Measurements from ENCODE around the gene UNC5B. TPM values are rescaled to one million over a fixed set of nuclear protein-coding genes. Genes with fewer than 3 reads are reported as not detected.

The UNC5B gene
- polyA plus RNA-seq, 3 donors, result 0.04 to 0.72 TPM; not detected in 1

DNA sequence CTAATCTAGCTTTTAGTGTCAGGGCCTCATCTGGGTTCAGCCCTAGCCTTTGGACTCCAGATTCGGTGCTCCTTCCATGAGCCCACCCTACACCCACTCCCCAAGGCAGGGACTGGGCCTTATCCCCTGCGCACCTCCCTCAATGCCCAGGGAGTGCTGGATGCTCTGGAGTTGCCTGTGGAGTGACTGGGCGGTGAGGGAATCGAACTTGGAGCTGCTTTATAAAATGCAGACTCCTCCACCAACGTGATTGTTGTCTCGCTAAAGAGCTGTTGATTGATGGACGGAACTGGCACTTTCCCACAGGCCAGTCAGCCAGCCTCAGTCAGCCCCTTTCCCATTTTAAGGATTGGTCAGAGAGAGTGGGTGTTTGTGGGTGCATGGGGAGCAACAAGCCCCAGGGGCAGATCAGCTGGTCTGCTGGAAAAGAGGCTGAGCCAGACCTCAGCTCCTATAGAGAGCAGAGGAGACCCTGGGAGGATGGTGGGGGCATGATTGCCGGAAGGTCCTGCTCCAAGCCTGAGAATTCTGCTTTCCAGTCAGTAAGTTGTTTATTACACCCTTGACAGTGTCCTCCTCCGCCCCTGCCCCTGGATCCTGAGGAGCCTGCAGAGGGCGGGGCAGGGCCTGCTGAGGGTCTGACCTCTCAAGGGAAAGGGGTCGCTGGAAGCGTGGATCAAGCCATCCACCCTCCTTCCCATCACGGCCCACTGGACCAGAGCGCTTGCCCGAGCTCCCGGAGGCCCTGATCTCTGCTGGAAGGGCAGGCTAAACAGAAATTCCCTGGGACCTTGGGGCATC lies 16.7 kb downstream of the UNC5B start:
- Histone ChIP-seq H2AFZ (ENCODE audit: insufficient read depth, low read depth, low read length, poor library complexity, severe bottlenecking) (no peak overlapping the region), H3K9me3 (replicated peaks in 1 of 2; ENCODE audit: control insufficient read depth in 1 of 2, insufficient read depth in 1 of 2, low read length in 2 of 2) (no peaks in the 10 kb centered on the region), H3K79me2 (ENCODE audit: insufficient read depth, low read length) (no peaks in the 10 kb centered on the region), H3K27ac (ENCODE audit: low read depth in 1 of 2, low read length in 2 of 2) (no peak overlapping the region), H4K20me1 (ENCODE audit: insufficient read depth, low read length) (no peaks in the 10 kb centered on the region), H3K27me3 (ENCODE audit: control insufficient read depth in 2 of 2, insufficient read depth in 2 of 2, low read length in 2 of 2) (no peaks in the 10 kb centered on the region), H3K4me2 (replicated peaks; ENCODE audit: extremely low read depth, low read length, poor library complexity, severe bottlenecking) (no peak overlapping the region), H3K4me3 (replicated peaks in 1 of 3; ENCODE audit: low read depth in 2 of 3, low read length in 3 of 3) (no peak overlapping the region), H3K36me3 (replicated peaks in 1 of 2; ENCODE audit: control insufficient read depth in 1 of 2, insufficient read depth in 2 of 2, low read length in 2 of 2) (no peaks in the 10 kb centered on the region), H3K9ac (ENCODE audit: insufficient read depth, low read length, poor library complexity, severe bottlenecking) (no peak overlapping the region), H3K4me1 (ENCODE audit: control insufficient read depth in 1 of 2, insufficient read depth in 2 of 2, low read length in 2 of 2) (peaks cover 14 to 22% of the 10 kb centered on the region in 2 donors)
- Mint-ChIP-seq H3K9me3 (peaks cover 0 to 4% (median 0%) of the 10 kb centered on the region in 7 donors), H3K27me3 (ENCODE audit: low read depth in 3 of 3) (peaks cover 1 to 8% (median 6%) of the 10 kb centered on the region in 3 donors), H3K36me3 (no peaks in the 10 kb centered on the region), H3K27ac (no peak overlapping the region), H3K4me3 (no peak overlapping the region), H3K4me1 (peaks cover 15% of the 10 kb centered on the region)
- TF ChIP-seq, protein P1, sequence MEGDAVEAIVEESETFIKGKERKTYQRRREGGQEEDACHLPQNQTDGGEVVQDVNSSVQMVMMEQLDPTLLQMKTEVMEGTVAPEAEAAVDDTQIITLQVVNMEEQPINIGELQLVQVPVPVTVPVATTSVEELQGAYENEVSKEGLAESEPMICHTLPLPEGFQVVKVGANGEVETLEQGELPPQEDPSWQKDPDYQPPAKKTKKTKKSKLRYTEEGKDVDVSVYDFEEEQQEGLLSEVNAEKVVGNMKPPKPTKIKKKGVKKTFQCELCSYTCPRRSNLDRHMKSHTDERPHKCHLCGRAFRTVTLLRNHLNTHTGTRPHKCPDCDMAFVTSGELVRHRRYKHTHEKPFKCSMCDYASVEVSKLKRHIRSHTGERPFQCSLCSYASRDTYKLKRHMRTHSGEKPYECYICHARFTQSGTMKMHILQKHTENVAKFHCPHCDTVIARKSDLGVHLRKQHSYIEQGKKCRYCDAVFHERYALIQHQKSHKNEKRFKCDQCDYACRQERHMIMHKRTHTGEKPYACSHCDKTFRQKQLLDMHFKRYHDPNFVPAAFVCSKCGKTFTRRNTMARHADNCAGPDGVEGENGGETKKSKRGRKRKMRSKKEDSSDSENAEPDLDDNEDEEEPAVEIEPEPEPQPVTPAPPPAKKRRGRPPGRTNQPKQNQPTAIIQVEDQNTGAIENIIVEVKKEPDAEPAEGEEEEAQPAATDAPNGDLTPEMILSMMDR (IDR thresholded peaks at IDR 0.05), result no peak
- no peak for DNase-seq
- intact Hi-C loops (cut with micrococcal nuclease), result no loop called here
- 97% methylated on average over 10 of the region's 16 CpGs for WGBS (ENCODE audit: insufficient coverage)

DNA sequence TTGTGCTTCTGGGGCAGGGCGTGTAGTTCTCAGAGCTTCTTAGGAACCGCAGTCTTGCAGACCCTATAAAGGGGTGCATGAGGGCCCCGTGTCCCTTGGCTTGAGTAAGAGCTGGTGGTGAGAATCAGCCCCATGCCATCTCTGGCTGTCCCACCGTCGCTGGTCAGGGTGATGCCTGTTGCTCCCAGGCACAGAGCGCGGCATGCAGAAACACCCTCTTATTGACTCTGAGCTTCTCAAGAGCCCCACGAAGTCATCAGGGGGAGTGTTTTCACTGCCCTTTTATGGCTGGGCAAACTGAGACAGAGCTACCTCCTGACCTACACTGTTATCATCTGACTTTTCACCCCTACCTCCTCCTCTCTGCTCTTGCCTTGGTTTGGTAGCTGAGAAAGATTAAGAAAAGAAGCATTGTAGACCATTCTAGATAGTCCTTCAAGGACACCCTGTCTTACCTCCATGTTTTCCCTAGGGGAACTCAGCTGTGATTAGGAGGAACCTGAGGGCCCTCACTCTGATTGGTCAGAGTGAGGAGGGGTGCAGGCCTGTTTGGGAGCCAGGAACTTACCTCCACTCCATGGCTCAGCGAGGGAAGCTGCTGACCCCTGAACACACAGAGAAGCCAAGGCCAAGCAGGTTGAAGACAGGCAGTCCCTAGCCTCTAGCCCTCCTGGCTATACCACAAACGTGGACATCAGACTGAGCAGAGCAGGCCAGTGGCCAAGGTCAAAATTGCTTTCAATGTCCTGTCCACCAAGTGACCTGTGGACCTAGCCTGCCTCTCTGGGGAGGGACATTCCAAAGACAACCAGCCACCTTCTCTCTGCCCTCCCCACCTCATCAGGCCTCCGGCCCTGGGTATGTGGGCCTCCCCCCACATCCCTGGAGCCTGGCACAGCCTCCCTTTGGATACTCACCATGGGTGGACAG lies 17.6 kb downstream of the UNC5B start:
- no peak overlapping the region for H3K4me3 Mint-ChIP-seq
- no peak overlapping the region for H3K27ac Mint-ChIP-seq

More for the DNA sequence above, 17.6 kb downstream of the UNC5B start:
- H3K9me3 Mint-ChIP-seq, result peaks cover 0 to 4% (median 0%) of the 10 kb centered on the region in 7 donors
- H3K36me3 Mint-ChIP-seq, result no peaks in the 10 kb centered on the region
- Histone ChIP-seq H3K4me2 (replicated peaks; ENCODE audit: extremely low read depth, low read length, poor library complexity, severe bottlenecking) (no peak overlapping the region), H3K9me3 (replicated peaks in 1 of 2; ENCODE audit: control insufficient read depth in 1 of 2, insufficient read depth in 1 of 2, low read length in 2 of 2) (no peaks in the 10 kb centered on the region), H3K27ac (ENCODE audit: low read depth in 1 of 2, low read length in 2 of 2) (no peak overlapping the region), H3K27me3 (ENCODE audit: control insufficient read depth in 2 of 2, insufficient read depth in 2 of 2, low read length in 2 of 2) (no peaks in the 10 kb centered on the region), H4K20me1 (ENCODE audit: insufficient read depth, low read length) (no peaks in the 10 kb centered on the region), H2AFZ (ENCODE audit: insufficient read depth, low read depth, low read length, poor library complexity, severe bottlenecking) (no peak overlapping the region), H3K4me3 (replicated peaks in 1 of 3; ENCODE audit: low read depth in 2 of 3, low read length in 3 of 3) (no peak overlapping the region), H3K36me3 (replicated peaks in 1 of 2; ENCODE audit: control insufficient read depth in 1 of 2, insufficient read depth in 2 of 2, low read length in 2 of 2) (no peaks in the 10 kb centered on the region), H3K9ac (ENCODE audit: insufficient read depth, low read length, poor library complexity, severe bottlenecking) (no peak overlapping the region), H3K79me2 (ENCODE audit: insufficient read depth, low read length) (no peaks in the 10 kb centered on the region), H3K4me1 (ENCODE audit: control insufficient read depth in 1 of 2, insufficient read depth in 2 of 2, low read length in 2 of 2) (peaks cover 23 to 31% of the 10 kb centered on the region in 2 donors)
- WGBS (ENCODE audit: insufficient coverage), result 94% methylated on average over 9 of the region's 11 CpGs
- TF ChIP-seq, protein P1 (IDR thresholded peaks at IDR 0.05), result no peak
- peaks cover 23% of the 10 kb centered on the region for H3K4me1 Mint-ChIP-seq
- peaks cover 0 to 6% (median 5%) of the 10 kb centered on the region in 3 donors for H3K27me3 Mint-ChIP-seq (ENCODE audit: low read depth in 3 of 3)
- DNase-seq, result no peak
- intact Hi-C loops (cut with micrococcal nuclease), result no loop called here

Measured in CD14-positive monocyte (primary cell).